Esophagus muscularis mucosa (tissue), 4 donors: ENCODE data around the gene SIRPG. TPM values are rescaled to one million over a fixed set of nuclear protein-coding genes. Genes with fewer than 3 reads are reported as not detected.
"Not testable (repeated sequence)": the region's sequence is repeated elsewhere in the genome, so short reads cannot be mapped to it uniquely, and the experiment has no call there.

ENCODE experiments used
- DNase-seq: peaks from one replicate; pipeline ENCODE4 v3.0.0-alpha.2; 2017; ENCODE audit errors: extremely low spot score
- H3K27ac ChIP-seq, 4 donors: fragments of 200-600 bp; sonication (generic); replicated peaks in 1 of 4; 1 replicate in 3 of 4; 2 replicates in 1 of 4; pipeline ENCODE4 v1.5.1; 2016 to 2019; ENCODE audit warnings: mild to moderate bottlenecking in 1 of 4
- H3K27me3 ChIP-seq, 4 donors: fragments of 200-600 bp; sonication (generic); one replicate each; pipeline versions ENCODE4 v1.5.1 to v1.6.0; 2016 to 2019
- H3K36me3 ChIP-seq, 4 donors: fragments of 200-600 bp; sonication (generic); one replicate each; pipeline ENCODE4 v1.5.1; 2016 to 2019
- H3K4me1 ChIP-seq, 4 donors: fragments of 200-600 bp; sonication (generic); one replicate each; pipeline ENCODE4 v1.5.1; 2016 to 2019
- H3K4me3 ChIP-seq, 4 donors: fragments of 200-600 bp; sonication (generic); 1 replicate in 2 of 4; 2 replicates in 2 of 4; pipeline ENCODE4 v1.5.1; 2016 to 2019; ENCODE audit warnings: mild to moderate bottlenecking in 4 of 4, moderate library complexity in 1 of 4
- H3K9me3 ChIP-seq, 4 donors: fragments of 200-600 bp; sonication (generic); 1 replicate in 3 of 4; 2 replicates in 1 of 4; pipeline ENCODE4 v1.5.1; 2016 to 2019
- EP300 ChIP-seq: sonication (generic); formaldehyde crosslinking; IDR thresholded peaks from one replicate; pipeline ENCODE4 v1.6.1; 2017; ENCODE audit warnings: antibody characterized with exemption
- POLR2A ChIP-seq: fragments of 450-650 bp; IDR thresholded peaks from one replicate; pipeline ENCODE4 v1.6.1; 2017; ENCODE audit warnings: antibody characterized with exemption, moderate library complexity, mild to moderate bottlenecking, low read depth
- POLR2AphosphoS5 ChIP-seq, 2 donors: sonication (generic); formaldehyde crosslinking; IDR thresholded peaks; one replicate each; pipeline ENCODE4 v1.6.1; 2017; ENCODE audit warnings: antibody characterized with exemption in 2 of 2
- WGBS: methylation state at CpG from one replicate; pipeline ENCODE4 v1.1.5; 2018; 5-methylcytosine and 5-hydroxymethylcytosine counted together
- intact Hi-C: fragments of 100-400 bp; cut with DNase I; formaldehyde crosslinking; loops from one replicate; pipeline ENCODE4 v1.15.1; 2023
- total RNA-seq, 4 donors: library from RNA; depleted of rRNA; stranded (reverse); fragments of >200 nt; gene quantifications; one replicate each; pipeline versions ENCODE4 v1.1.0 to v1.2.1, GENCODE V29; 2016
- TF ChIP-seq, protein P1 (sequence below), 3 experiments: fragments of 200-600 bp in 2 of 3; fragments of 450-650 bp in 1 of 3; sonication (generic) in 2 of 3; IDR thresholded peaks; one replicate each; pipeline ENCODE4 v1.5.1; 2017 to 2019; ENCODE audit warnings: antibody characterized with exemption in 3 of 3, mild to moderate bottlenecking in 2 of 3, moderate library complexity in 1 of 3

SIRPG gene
- total RNA-seq, result not detected

GRCh38 chr20:1657556-1658334, at the start of gene SIRPG:
SIRPG (minus strand) TSS chr20:1657779; CDS start chr20:1657714, 65 bp downstream.
- intact Hi-C loops, result no loop called here
- no peaks in the 10 kb centered on the region for H3K9me3 ChIP-seq
- no peak within 1 kb of the TSS for H3K27ac ChIP-seq
- H3K27me3 ChIP-seq, result no peaks in the 10 kb centered on the region
- no peaks in the 10 kb centered on the region for H3K4me1 ChIP-seq
- TF ChIP-seq, protein P1, sequence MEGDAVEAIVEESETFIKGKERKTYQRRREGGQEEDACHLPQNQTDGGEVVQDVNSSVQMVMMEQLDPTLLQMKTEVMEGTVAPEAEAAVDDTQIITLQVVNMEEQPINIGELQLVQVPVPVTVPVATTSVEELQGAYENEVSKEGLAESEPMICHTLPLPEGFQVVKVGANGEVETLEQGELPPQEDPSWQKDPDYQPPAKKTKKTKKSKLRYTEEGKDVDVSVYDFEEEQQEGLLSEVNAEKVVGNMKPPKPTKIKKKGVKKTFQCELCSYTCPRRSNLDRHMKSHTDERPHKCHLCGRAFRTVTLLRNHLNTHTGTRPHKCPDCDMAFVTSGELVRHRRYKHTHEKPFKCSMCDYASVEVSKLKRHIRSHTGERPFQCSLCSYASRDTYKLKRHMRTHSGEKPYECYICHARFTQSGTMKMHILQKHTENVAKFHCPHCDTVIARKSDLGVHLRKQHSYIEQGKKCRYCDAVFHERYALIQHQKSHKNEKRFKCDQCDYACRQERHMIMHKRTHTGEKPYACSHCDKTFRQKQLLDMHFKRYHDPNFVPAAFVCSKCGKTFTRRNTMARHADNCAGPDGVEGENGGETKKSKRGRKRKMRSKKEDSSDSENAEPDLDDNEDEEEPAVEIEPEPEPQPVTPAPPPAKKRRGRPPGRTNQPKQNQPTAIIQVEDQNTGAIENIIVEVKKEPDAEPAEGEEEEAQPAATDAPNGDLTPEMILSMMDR (IDR thresholded peaks at IDR 0.05), result no peak
- TF ChIP-seq POLR2A (no peak), EP300 (no peak), POLR2AphosphoS5 (IDR thresholded peaks at IDR 0.05) (no peak)
- peak; percentile 74 for DNase-seq
- H3K36me3 ChIP-seq, result no peaks in the 10 kb centered on the region
- H3K4me3 ChIP-seq, result no peak within 1 kb of the TSS
- 68% methylated on average over 5 of the region's 5 CpGs for WGBS

GRCh38 chr20:1706887-1707286, 49.3 kb upstream of the SIRPG start:
- H3K4me3 ChIP-seq, H3K9me3 ChIP-seq, H3K36me3 ChIP-seq, H3K27ac ChIP-seq, H3K4me1 ChIP-seq, intact Hi-C loops: not testable (repeated sequence)
- WGBS, result 85% methylated on average over 13 of the region's 13 CpGs
- peaks cover 0 to 11% (median 0%) of the 10 kb centered on the region in 4 donors for H3K27me3 ChIP-seq
- peak; percentile 60 for DNase-seq

DNA sequence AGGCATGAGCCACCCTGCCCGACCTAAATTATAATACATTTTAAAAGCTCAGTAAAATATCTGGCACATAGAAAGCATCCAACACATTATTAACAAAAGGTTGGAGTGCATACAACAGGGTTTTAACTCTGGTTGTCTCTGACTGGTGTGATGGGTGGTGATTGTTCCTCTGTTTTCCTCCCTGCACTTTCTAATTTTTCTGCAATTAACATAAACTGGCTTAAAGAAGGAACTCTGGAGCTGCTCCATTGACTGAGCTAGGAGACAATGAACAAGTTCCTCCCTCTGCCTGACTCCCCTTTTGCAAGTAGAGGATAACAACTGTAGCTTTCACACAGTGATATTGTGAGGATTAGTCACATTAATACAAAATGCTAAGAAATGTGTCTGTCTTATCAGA, 48.5 kb upstream of the SIRPG start:
- WGBS, result 58% methylated on average over 1 of the region's 1 CpG
- H3K27ac ChIP-seq, result no peak overlapping the region
- H3K36me3 ChIP-seq, result no peaks in the 10 kb centered on the region
- H3K27me3 ChIP-seq, result peaks cover 0 to 4% (median 0%) of the 10 kb centered on the region in 4 donors
- no peak overlapping the region for H3K4me3 ChIP-seq
- TF ChIP-seq, protein P1 (IDR thresholded peaks at IDR 0.05), result no peak
- TF ChIP-seq EP300, result no peak
- TF ChIP-seq POLR2A, result no peak
- TF ChIP-seq POLR2AphosphoS5 (IDR thresholded peaks at IDR 0.05), result no peak
- H3K9me3 ChIP-seq, result peaks cover 0 to 3% (median 0%) of the 10 kb centered on the region in 4 donors
- peak; percentile 10 for DNase-seq
- H3K4me1 ChIP-seq, result no peaks in the 10 kb centered on the region
- intact Hi-C loops, result no loop called here

GRCh38 chr20:1702855-1703254, 45.3 kb upstream of the SIRPG start:
- H3K36me3 ChIP-seq, result no peaks in the 10 kb centered on the region
- intact Hi-C loops, result no loop called here
- H3K9me3 ChIP-seq, result no peaks in the 10 kb centered on the region
- no peak overlapping the region for H3K27ac ChIP-seq
- no peaks in the 10 kb centered on the region for H3K4me1 ChIP-seq
- 73% methylated on average over 2 of the region's 2 CpGs for WGBS
- TF ChIP-seq, protein P1 (IDR thresholded peaks at IDR 0.05), result no peak
- TF ChIP-seq EP300 (no peak), POLR2A (no peak), POLR2AphosphoS5 (IDR thresholded peaks at IDR 0.05) (no peak)
- DNase-seq, result no peak
- no peak overlapping the region for H3K4me3 ChIP-seq
- no peaks in the 10 kb centered on the region for H3K27me3 ChIP-seq

DNA sequence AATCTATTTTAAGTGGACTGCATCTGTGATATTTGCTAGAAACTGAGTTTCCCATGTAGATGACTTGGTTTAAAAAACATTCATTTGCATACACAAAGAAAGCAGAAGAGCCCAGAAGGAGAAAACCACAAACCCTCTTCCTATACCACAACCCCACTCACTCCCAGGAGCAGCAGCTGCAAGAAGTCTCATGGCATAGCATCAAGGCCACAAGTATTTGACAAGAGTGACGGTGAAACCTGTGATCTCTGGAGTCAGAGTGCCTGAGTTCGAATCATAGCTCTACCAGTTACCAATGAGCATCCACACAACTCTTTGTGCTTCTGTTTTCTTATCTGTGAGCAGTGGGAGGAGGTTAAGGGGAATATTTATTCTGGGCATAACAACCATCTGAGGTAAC, 44.7 kb upstream of the SIRPG start:
- peak; percentile 26 for DNase-seq

More for the DNA sequence above, 44.7 kb upstream of the SIRPG start:
- H3K36me3 ChIP-seq, result no peaks in the 10 kb centered on the region
- 59% methylated on average over 2 of the region's 2 CpGs for WGBS
- no peaks in the 10 kb centered on the region for H3K9me3 ChIP-seq
- no peak overlapping the region for H3K27ac ChIP-seq
- no peak for TF ChIP-seq POLR2A
- TF ChIP-seq POLR2AphosphoS5 (IDR thresholded peaks at IDR 0.05), result no peak
- TF ChIP-seq, protein P1 (IDR thresholded peaks at IDR 0.05), result no peak
- no peak for TF ChIP-seq EP300
- intact Hi-C loops, result no loop called here
- H3K4me1 ChIP-seq, result no peaks in the 10 kb centered on the region
- no peak overlapping the region for H3K4me3 ChIP-seq
- no peaks in the 10 kb centered on the region for H3K27me3 ChIP-seq
